GM04504 (cell line): ENCODE measurements around the gene LINS1.
A peak's percentile ranks its signal among the peaks of the same experiment; 100 is the strongest.
"Not testable (repeated sequence)": the region's sequence is repeated elsewhere in the genome, so short reads cannot be mapped to it uniquely, and the experiment has no call there.

Source experiments
- DNase-seq: peaks from one replicate; pipeline ENCODE4 v3.0.0-alpha.2; 2012; ENCODE audit warnings: low read depth

Gene LINS1

DNA sequence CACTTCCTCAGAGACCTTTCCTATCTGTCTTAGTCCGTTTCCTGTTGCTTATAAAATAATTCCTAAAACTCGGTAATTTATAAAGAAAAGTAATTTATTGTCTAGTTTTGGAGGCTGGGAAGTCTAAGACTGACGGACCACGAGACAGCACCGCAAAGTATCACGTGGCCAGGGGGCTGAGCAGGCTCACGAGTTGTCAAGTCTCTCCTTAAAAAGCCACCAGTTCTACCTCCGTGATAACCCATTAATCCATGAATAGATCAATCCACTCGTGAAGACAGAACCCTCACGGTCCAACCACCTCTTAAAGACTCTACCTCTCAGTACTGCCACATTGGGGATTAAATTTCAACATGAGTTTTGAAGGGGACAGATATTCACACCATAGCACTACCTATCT is 821 bp downstream of the LINS1 start:
- no peak for DNase-seq

DNA sequence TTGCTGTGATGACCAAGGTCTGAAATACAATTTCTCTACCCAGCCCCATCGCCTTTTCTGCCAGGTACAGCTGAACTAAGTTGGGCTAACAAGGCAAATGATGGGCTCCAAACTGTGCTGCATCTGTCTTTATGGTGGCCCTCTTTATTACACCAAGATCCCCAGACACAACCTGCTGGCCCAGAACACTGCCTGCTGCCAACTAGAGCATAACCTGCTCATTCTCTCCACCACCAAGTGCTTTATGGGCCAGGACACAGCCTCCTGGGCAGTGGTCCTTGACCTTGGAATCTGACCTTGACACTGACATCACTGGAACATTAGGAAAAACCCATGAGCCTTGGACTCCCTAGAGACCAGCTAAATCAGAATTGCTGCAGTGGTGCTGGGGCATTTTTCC is 3.3 kb downstream of the LINS1 start:
- DNase-seq, result no peak

DNA sequence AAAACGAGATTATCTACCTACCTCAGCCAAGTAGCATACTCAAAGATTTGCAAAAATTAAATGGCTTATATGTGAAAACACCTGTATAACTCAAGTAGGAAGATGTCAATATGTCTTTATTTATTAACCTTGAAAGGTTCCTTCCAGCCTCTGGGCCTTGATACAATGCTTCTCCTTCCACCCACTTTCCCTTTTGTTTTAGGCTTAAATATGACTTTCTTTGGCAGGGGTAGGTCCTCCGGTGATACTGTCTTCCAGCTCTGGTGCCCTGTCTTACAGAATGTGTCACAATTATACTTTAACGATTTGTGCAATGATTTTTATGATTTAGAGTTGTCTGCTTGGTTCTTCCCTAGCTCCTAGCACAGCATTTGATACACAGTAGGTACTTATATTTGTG is 4.1 kb downstream of the LINS1 start:
- no peak for DNase-seq

DNA sequence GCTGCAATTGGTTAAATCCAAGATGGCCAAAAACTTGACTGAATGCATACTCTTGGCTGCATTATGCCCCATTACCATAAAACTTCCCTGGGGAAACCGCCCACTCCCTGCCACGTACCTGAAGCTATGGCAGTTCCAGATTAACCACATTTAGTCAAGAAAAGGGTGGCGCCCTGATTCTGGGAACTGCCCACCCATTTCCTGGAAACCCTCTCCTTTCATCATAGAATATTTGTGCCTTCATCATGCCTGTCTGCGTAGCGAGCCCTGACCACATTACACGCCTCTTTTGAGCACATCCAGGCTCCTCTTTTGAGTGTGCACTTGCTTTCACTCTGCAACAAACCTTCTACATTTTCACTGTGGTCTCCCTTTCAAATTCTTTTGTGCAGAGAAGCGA is 5.2 kb downstream of the LINS1 start:
- DNase-seq, result no peak

DNA sequence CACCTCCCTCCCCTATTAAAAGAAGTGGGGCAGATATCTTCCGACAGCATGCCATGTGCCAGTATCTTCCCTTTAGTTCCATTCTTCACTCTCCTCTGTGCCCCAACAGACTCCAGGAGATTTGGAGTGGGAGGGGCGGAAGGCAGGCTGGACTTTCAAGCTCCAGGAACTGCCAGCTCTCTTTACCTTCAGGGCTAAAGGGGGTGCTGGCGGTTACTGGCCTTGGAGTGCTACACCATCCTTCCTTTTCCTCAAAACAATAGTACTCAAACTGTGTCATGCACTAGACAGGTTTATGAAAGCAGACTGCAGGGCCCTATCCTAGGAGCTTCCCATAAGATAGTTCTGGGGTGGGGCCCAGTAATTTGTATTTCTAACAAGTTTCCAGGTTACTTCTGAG is 6.0 kb downstream of the LINS1 start:
- no peak for DNase-seq

DNA sequence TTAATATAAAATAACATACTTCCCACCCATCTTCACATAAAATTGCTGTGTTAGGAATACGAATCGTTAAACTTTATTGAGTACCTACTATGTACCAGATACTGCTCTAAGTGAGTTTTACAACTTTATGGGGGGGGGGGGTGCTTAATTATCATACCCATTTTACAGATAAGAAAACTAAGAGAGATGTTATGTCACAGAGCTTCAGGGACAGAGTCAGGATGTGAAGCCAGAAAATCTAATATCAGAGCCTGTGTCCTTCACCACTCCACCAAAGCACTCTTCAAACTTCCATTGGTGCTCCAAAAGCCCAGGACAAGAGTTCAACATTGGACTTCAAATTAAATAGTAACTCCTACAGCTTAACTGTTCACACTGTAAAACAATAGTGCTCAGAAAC is 8.6 kb downstream of the LINS1 start:
- DNase-seq, result no peak

GRCh38 chr15:100592898-100593297 is 9.1 kb downstream of the LINS1 start:
- no peak for DNase-seq

- DNase-seq, result no peak
Observed at GRCh38 chr15:100591835-100592234, 10.1 kb downstream of the LINS1 start.

DNA sequence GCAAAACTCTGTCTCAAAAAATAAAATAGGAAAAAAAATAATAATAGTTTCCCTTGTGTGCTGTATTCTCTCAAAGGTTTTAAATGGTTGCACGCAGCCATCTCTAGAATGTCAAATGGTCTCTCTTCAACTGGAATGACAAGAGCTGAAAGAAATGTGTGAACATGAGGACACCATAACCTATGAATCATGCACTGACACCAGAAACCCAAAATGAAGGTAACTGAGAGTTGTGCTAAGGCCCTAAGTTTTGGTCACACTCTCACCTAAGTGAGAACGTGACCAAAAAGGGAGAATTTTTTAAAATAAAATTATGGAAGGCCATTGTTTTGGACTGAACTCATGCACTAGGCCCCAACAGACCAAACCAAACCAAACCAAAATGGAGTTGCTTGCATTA is 10.8 kb downstream of the LINS1 start:
- DNase-seq, result not testable (repeated sequence)

DNA sequence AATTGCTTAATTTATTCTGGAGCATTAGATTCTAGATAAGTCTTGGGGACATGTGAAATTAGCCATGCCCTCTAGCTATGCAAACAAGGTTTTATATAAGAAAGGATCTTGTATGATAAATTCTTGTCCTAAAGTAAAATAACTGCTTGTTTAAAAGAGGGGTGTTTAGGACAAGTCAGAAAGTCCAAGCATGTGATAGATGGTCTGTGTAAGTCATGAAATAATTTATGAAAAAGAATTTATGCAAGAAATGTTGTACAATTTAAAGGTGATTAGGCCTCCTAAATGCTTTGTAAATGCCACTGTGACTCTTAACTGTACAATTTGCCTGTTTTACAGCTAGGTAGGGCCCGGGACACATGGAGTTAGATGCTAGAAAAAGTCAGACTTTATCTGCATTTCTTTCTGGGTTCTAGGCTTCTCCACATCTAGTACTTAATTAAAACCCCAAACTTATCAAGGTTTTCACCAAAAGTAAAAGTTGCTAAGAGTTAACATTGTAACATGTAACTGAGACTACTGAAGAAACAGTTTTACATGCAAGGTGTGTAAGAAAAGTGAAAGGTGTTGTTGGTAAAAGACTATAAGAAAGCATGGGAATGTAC is 13.2 kb downstream of the LINS1 start:
- DNase-seq, result no peak

DNA sequence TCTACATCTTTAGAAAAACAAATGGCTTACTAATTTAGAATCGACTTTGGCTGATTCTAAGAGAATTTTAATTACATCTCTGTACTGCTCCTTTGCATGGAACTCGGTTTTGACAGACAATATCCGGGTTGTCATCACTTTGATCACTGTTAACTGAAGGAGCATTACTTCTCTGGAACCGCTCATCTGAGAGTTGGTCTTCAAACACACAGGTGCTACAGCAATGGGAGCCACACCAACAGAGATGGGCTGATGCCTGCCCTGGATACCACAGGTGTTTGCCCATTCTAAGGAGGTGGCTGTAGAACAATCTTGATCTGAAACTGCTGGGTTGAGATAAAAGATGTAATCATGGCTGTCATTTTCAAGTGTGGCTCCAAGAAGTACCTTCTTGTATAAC is 21.6 kb downstream of the LINS1 start:
- DNase-seq, result no peak

DNA sequence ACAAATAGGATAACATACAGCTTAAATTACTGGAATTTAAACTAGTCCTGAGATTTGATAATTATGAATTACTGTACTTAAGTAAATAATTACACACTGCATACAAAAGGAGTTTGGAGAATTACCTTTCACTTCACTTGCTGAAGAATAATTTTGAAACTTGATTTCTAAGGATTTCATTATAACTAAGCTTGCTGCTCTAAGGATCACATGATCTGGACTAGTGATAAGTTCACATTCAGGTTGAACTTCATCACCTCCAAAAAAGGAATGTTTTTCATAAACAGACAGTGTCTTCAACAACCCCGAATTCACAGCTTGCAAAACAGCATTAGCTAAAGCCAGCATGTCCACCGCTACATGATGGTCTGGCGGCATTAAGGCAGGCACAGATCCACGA is 28.5 kb downstream of the LINS1 start:
- no peak for DNase-seq

DNA sequence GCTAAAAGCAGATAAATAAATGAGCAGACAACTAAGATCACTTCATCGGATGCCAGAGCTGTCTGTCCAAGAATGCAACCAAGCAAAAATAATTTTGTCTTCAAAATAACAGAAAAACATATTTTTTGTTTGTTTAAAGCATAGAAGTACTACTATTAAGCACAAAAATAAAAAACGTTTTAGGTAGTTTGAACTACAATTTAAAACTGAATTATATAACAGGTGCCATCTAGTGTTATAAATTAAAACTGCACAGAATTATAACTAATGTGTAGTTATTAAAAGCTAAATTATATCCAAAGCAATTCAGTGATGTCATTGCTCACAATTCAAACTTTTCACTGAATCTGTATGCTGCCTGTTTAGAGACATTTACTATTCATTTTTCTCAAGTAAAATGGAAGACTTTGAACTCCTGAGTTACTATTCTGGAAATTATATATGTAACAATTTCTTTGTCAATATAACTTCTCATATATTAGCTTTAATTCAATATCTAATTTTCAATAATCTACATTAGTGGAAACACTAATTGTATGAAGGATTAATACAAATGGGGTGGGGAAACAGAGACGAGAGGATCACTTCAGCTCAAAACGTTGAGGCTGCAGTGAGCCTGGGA is 29.5 kb downstream of the LINS1 start:
- no peak for DNase-seq

- DNase-seq, result no peak
Observed at GRCh38 chr15:100571592-100572167, 30.3 kb downstream of the LINS1 start.

GRCh38 chr15:100570735-100571313 is 31.2 kb downstream of the LINS1 start:
- DNase-seq, result no peak

DNA sequence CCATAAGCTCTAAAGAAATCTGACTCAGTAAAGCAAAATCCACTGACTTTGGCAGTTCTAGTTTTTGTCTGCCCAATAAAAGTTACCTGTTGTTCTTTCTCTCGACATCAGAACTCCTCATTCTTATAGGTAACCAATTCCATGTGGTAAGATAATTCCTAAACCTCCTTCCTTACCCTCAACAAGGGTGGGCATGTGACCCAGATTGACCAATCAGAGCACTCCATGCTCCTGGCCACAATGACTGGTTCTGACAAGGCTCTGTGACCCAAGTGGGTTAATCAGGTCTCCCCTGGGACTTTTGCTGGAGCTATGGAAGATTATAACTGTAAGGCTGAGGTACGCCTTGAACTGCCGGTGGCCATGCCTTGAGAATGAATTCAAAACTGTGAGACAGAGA is 31.7 kb downstream of the LINS1 start:
- no peak for DNase-seq

- no peak for DNase-seq
Observed at GRCh38 chr15:100569391-100569790, 32.6 kb downstream of the LINS1 start.

DNA sequence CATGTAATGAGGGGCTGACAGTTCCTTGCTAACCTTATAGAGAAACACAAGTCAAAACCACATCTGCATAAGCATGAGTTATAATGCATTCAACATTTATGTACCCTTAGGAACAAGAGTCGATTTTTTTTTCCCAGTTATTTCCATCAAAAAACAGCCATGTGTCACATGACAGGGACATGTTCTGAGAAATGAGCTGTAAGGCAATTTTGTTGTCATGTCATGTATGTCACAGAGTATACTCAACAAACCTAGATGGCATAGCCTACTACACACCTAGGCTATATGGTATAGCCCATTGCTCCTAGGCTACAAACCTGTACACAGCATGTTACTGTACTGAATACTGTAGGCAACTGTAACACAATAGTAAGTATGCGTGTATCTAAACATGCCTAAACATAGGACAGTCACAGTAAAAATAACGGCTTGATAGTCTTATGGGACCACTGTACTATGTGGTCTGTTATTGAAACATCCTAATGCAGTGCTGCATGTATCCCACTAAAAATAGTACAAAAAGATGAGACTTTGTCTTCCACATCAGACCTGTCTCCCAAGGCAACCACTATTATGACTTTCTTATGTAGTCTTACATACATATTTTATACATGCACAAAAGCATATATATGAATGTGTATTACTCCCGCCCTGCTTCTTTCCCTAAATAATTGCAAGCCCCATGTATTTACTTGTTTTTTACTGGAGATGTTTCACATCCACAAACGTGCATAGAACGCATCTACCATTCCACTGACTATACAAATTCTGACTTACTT is 34.9 kb downstream of the LINS1 start:
- DNase-seq, result no peak

GRCh38 chr15:100565591-100565990 is 36.4 kb downstream of the LINS1 start:
- no peak for DNase-seq

GRCh38 chr15:100560323-100560722 is 41.7 kb downstream of the LINS1 start:
- DNase-seq, result no peak

- peak; percentile 53 for DNase-seq
Observed at GRCh38 chr15:100559330-100559729, 42.7 kb downstream of the LINS1 start.

GRCh38 chr15:100558771-100559254 is 43.2 kb downstream of the LINS1 start:
- no peak for DNase-seq

- DNase-seq, result no peak
Observed at GRCh38 chr15:100553468-100553867, 48.5 kb downstream of the LINS1 start.
